Kidney epithelial cell (primary cell): ENCODE measurements around the gene CFAP65. TPM values are rescaled to one million over a fixed set of nuclear protein-coding genes. Genes with fewer than 3 reads are reported as not detected.

Source experiments
- DNase-seq: peaks from one replicate; pipeline ENCODE4 v3.0.0-alpha.2; 2010; ENCODE audit warnings: low read depth
- H3K27me3 ChIP-seq: 2 replicates; pipeline ENCODE4 v1.6.0; 2011; ENCODE audit warnings: low read length; ENCODE audit not compliant: control insufficient read depth, insufficient read depth
- H3K36me3 ChIP-seq: 2 replicates; pipeline ENCODE4 v1.5.1; 2011; ENCODE audit warnings: low read length; ENCODE audit not compliant: control insufficient read depth, insufficient read depth
- H3K4me3 ChIP-seq: 2 replicates; pipeline ENCODE4 v1.5.1; 2011; ENCODE audit warnings: low read depth, mild to moderate bottlenecking, control low read depth, low read length
- total RNA-seq: library from RNA; depleted of rRNA; stranded (reverse); fragments of >200 nt; gene quantifications from 2 replicates; pipeline ENCODE4 v1.2.3, GENCODE V29; 2015
- TF ChIP-seq, protein P1 (sequence below): IDR thresholded peaks from 2 replicates; pipeline ENCODE4 v1.5.1; 2011; ENCODE audit warnings: mild to moderate bottlenecking, moderate library complexity, low read length, control low read depth, inconsistent platforms; ENCODE audit not compliant: insufficient read depth, poor library complexity, severe bottlenecking

Gene CFAP65
- total RNA-seq, 1 donor from 2014 or later: not detected

GRCh38 chr2:218983263-218983933, 57.9 kb downstream of the CFAP65 start:
- no peaks in the 10 kb centered on the region for H3K36me3 ChIP-seq
- TF ChIP-seq, protein P1, sequence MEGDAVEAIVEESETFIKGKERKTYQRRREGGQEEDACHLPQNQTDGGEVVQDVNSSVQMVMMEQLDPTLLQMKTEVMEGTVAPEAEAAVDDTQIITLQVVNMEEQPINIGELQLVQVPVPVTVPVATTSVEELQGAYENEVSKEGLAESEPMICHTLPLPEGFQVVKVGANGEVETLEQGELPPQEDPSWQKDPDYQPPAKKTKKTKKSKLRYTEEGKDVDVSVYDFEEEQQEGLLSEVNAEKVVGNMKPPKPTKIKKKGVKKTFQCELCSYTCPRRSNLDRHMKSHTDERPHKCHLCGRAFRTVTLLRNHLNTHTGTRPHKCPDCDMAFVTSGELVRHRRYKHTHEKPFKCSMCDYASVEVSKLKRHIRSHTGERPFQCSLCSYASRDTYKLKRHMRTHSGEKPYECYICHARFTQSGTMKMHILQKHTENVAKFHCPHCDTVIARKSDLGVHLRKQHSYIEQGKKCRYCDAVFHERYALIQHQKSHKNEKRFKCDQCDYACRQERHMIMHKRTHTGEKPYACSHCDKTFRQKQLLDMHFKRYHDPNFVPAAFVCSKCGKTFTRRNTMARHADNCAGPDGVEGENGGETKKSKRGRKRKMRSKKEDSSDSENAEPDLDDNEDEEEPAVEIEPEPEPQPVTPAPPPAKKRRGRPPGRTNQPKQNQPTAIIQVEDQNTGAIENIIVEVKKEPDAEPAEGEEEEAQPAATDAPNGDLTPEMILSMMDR: no peak
- no peak for DNase-seq
- peaks cover 78% of the 10 kb centered on the region for H3K27me3 ChIP-seq
- no peak overlapping the region for H3K4me3 ChIP-seq

DNA sequence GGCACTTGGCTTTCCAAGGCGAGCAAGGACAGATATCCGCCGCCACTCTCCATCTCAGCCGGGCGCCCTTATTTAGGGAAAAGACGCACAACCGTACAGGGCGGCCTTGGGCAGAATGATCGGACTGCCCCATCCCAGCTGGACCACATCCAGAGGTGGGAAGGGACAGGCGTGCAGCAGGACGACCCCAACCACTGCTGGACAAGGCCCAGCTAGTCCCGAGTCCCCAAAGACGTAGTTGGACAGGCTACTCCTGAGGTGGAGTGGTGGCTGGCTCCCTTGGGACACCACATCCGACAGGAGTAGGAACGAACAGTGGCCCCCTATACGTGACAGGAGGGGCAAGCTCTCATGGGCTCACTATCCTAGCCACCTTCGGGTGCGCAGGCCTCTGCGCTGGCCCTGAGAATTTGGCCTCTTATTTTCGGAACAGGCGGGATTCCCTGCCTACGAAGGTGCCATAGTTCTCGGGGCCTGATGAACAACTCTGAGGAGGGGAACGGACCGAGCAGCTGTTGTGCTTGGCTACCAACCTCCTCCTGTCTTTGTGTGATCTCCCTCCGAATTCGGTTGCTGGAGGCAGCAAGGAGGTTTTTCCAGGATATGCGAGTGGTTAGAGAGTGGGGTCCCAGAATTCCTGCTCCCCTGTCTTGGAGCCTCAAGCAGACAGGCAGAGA, 58.6 kb downstream of the CFAP65 start:
- TF ChIP-seq, protein P1: no peak
- H3K36me3 ChIP-seq: no peaks in the 10 kb centered on the region
- no peak for DNase-seq

GRCh38 chr2:218981881-218982585, 59.3 kb downstream of the CFAP65 start:
- H3K4me3 ChIP-seq: no peak overlapping the region
- no peaks in the 10 kb centered on the region for H3K36me3 ChIP-seq
- TF ChIP-seq, protein P1: no peak
- peaks cover 76% of the 10 kb centered on the region for H3K27me3 ChIP-seq
- DNase-seq: no peak

More for the DNA sequence above, 58.6 kb downstream of the CFAP65 start:
- Histone ChIP-seq H3K27me3 (peaks cover 78% of the 10 kb centered on the region), H3K4me3 (no peak overlapping the region)

DNA sequence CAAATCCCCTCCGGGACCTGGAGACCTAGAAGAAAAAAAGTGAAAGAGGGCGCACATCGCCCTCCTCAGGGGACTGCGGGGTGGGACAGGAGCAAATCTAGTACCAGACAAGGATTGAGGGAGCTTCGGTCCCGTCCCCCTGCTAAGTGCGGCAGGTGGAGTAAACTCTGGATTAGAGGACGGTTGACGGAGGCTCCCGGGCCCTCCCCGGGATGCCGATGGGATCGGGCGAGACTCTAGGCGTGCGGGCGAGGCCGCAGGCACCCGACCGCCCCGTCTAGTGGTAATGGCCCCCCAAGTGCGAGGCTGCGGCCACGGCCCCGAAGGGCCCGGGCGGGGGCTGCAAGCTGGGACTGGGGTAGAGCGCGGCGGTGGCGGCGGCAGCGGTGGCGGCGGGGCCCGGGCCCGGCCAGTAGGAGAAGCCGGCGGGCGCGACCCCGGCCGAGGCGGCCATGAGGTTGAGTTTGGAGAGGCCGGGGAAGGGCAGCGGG, 59.9 kb downstream of the CFAP65 start:
- Histone ChIP-seq H3K36me3 (no peaks in the 10 kb centered on the region), H3K27me3 (peaks cover 74% of the 10 kb centered on the region), H3K4me3 (no peak overlapping the region)
- TF ChIP-seq, protein P1: no peak
- no peak for DNase-seq

- H3K27me3 ChIP-seq: peaks cover 74% of the 10 kb centered on the region
- TF ChIP-seq, protein P1: no peak
- DNase-seq: no peak
- no peak overlapping the region for H3K4me3 ChIP-seq
- no peaks in the 10 kb centered on the region for H3K36me3 ChIP-seq
Measured at GRCh38 chr2:218980735-218981389, 60.5 kb downstream of the CFAP65 start.
